Measurements from ENCODE around the gene HSD11B1.

The HSD11B1 gene

DNA sequence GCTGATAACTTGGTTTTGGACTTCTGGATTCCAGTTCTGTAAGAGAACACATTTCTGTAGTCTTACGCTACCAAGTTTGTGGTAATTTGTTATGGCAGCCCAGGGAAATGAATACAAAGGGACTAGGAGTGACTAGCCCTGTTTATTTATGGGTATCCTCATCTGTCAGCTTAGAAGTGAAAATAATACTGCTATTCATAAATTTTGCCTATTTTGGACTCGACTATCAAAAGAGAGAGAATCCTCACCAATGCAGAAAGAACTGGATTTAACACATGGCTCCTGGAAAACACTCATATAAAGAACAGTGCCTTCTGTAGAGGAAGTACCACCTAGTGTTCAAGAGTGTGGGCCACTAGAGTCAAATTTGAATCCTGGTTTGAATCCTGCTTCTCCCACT is 22.6 kb downstream of the HSD11B1 start:
- Histone ChIP-seq H3K4me2 (no peak overlapping the region), H3K4me3 (no peak overlapping the region), H3K27ac (no peak overlapping the region), H3K9ac (no peak overlapping the region), H3K4me1 (peaks cover 0 to 23% (median 0%) of the 10 kb centered on the region in 10 experiments; a peak in 5 of 20 replicates), H3K36me3 (no peaks in the 10 kb centered on the region), H3K27me3 (0 out of 22 replicates have a peak, but pooled peaks cover 0 to 3% (median 0%) of the 10 kb centered on the region in 11 experiments), H4K20me1 (no peaks in the 10 kb centered on the region), H3K9me3 (replicated peaks in 1 of 11) (peaks cover 0 to 13% (median 0%) of the 10 kb centered on the region in 11 experiments; a peak in 4 of 22 replicates)
- no peak for TF ChIP-seq Cebpa-rat (IDR thresholded peaks at IDR 0.05)

DNA sequence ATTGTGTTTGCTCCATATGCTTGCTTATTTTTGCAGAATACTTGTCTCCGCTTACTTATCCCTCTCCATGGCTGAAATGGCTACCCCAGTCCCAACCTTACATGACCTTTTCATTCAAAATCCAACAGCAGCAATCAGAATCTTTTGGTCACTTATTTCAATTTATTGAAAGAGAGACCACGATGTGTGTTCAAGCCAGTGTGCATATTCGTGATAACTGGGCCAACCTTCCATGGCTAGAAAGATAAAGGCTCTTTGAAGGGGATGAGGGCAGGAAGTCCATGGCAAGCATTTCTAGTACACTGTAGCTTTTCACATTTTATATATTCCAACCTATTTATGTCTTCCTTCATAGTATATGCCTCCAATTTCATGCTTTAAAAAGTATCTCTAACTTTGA is 23.1 kb downstream of the HSD11B1 start:
- Histone ChIP-seq H3K4me2 (no peak overlapping the region), H3K9ac (no peak overlapping the region), H3K9me3 (replicated peaks in 1 of 11) (peaks cover 0 to 13% (median 0%) of the 10 kb centered on the region in 11 experiments; a peak in 4 of 22 replicates), H3K27ac (no peak overlapping the region), H3K4me3 (no peak overlapping the region), H3K4me1 (peaks cover 0 to 28% (median under 1%) of the 10 kb centered on the region in 10 experiments; a peak in 9 of 20 replicates), H3K36me3 (no peaks in the 10 kb centered on the region), H3K27me3 (0 out of 22 replicates have a peak, but pooled peaks cover 0 to 3% (median 0%) of the 10 kb centered on the region in 11 experiments), H4K20me1 (no peaks in the 10 kb centered on the region)
- no peak for TF ChIP-seq Cebpa-rat (IDR thresholded peaks at IDR 0.05)

DNA sequence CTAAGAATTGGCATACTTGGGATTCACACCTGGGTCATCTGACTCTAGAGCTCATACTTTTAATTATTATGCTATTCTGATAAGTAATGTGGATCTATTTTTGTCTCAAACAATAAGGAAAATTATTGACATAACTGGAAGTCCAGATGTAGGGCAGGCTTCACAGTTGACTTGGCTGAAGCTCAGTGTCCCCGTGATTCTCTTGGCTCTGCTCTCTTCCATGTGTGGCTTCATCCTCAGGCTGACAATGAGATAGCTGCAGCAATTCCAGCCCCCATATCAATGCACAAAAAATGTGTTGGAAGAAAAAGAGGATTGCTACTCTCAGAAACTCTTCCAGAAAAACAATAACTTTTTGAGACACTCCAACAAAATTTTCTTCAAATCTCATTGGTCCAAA is 23.8 kb downstream of the HSD11B1 start:
- Histone ChIP-seq H3K9ac (no peak overlapping the region), H3K27ac (no peak overlapping the region), H4K20me1 (no peaks in the 10 kb centered on the region), H3K36me3 (no peaks in the 10 kb centered on the region), H3K9me3 (replicated peaks in 1 of 11) (peaks cover 0 to 13% (median 0%) of the 10 kb centered on the region in 11 experiments; a peak in 4 of 22 replicates), H3K4me1 (peaks cover 0 to 34% (median 6%) of the 10 kb centered on the region in 10 experiments; a peak in 13 of 20 replicates), H3K27me3 (0 out of 22 replicates have a peak, but pooled peaks cover 0 to 3% (median 0%) of the 10 kb centered on the region in 11 experiments), H3K4me3 (no peak overlapping the region), H3K4me2 (no peak overlapping the region)
- no peak for TF ChIP-seq Cebpa-rat (IDR thresholded peaks at IDR 0.05)

DNA sequence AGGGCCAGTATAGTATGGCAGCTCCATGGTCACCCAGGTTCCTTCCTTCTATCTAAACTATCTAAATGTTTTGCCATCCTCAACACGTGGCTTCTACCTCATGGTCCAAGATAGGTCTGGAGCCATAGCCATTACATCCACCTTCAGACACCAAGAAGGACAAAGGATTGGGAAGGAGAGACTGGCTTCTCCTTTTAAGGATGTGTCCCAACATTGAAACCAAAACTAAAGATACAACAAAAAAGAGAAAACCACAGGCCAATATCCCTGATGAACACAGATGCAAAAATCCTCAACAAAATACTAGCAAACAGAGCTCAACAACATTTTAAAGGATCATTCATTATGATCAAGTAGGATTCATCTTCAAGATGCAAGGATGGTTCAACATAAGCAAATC is 24.8 kb downstream of the HSD11B1 start:
- TF ChIP-seq Cebpa-rat (IDR thresholded peaks at IDR 0.05), result no peak
- Histone ChIP-seq H3K9ac (no peak overlapping the region), H3K4me1 (peaks cover 4 to 43% (median 16%) of the 10 kb centered on the region in 10 experiments; a peak in 17 of 20 replicates), H4K20me1 (no peaks in the 10 kb centered on the region), H3K4me2 (peak overlapping the region in 3 of 11 experiments; percentile 6 to 25 (median 23); a peak in 5 of 22 replicates), H3K36me3 (no peaks in the 10 kb centered on the region), H3K27me3 (0 out of 22 replicates have a peak, but pooled peaks cover 0 to 3% (median 0%) of the 10 kb centered on the region in 11 experiments), H3K9me3 (replicated peaks in 1 of 11) (peaks cover 0 to 13% (median 0%) of the 10 kb centered on the region in 11 experiments; a peak in 4 of 22 replicates), H3K27ac (no peak overlapping the region), H3K4me3 (no peak overlapping the region)

DNA sequence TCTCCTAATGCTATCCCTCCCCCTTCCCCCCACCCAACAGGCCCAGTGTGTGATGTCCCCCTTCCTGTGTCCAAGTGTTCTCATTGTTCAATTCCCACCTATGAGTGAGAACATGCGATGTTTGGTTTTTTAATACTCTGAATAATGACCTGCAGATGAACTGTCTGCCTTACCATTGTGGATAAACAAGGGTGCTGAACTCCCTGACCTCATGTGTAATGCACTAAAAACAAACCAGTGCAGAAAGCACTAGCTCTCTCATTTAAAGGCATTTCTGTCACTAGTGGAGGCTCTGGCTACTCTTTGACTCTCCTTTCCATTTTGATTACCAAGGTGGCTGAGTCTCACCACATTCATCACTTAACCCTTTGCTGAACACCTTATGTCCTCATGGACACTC is 28.1 kb downstream of the HSD11B1 start:
- peak overlapping the region in 6 of 11 experiments; percentile 31 to 92 (median 71); a peak in 10 of 22 replicates for H3K4me2 ChIP-seq
- no peaks in the 10 kb centered on the region for H4K20me1 ChIP-seq
- no peaks in the 10 kb centered on the region; a peak in 1 of 22 replicates for H3K36me3 ChIP-seq
- peaks cover 5 to 76% (median 17%) of the 10 kb centered on the region in 10 experiments; a peak in 17 of 20 replicates for H3K4me1 ChIP-seq
- H3K9me3 ChIP-seq (replicated peaks in 1 of 11), result peaks cover 0 to 13% (median 0%) of the 10 kb centered on the region in 11 experiments; a peak in 4 of 22 replicates
- no peak overlapping the region for H3K9ac ChIP-seq
- H3K27me3 ChIP-seq, result 0 out of 22 replicates have a peak, but pooled peaks cover 0 to 1% (median 0%) of the 10 kb centered on the region in 11 experiments
- TF ChIP-seq Cebpa-rat (IDR thresholded peaks at IDR 0.05), result no peak
- H3K4me3 ChIP-seq, result no peak overlapping the region
- H3K27ac ChIP-seq, result peak overlapping the region in 3 of 11 experiments; percentile 13 to 66 (median 60); a peak in 5 of 22 replicates

DNA sequence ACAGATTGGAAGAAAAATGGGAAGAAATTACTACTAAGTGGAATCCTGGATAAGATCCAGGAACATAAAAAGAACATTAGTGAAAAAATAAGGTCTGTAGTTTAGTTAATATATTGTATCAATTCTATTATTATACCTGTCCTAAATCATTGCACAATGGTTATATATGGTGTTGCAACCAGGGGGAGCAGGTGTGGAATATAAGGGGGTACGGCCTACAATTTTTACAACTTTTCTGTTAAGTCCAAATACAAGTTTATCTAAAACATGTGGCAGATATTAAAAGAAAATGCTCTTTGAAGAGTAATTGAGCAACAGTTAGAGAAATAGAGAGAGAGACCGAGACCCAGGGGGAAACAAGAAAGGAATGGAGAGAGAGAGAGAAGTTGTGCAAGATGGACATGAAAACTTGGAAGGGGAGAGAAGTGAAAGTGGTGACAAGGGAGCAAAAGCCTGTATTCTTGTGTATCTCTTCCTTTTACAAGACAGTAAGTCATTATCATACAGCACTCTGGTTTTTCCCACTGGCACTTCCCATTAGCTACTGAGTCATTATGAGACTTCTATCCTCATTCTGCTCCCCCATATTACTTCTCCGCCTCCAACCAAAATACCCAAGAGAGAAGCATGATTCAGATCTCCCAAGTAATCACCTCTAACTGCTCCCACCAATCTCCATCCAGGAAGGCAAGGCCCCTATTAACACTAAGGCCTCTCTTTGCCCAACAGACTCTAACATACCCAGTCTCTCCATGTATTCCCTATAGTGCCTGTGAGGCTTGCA is 29.0 kb downstream of the HSD11B1 start:
- H3K9ac ChIP-seq, result no peak overlapping the region
- peak overlapping the region in 5 of 11 experiments; percentile 13 to 66 (median 45); a peak in 8 of 22 replicates for H3K27ac ChIP-seq
- TF ChIP-seq Cebpa-rat (IDR thresholded peaks at IDR 0.05), result peak in 7 of 11 experiments; percentile 24 to 85 (median 63); a peak in 9 of 22 replicates
- H3K4me2 ChIP-seq, result peak overlapping the region in 8 of 11 experiments; percentile 20 to 92 (median 58); a peak in 17 of 22 replicates
- peaks cover 0 to 13% (median 0%) of the 10 kb centered on the region in 11 experiments; a peak in 4 of 22 replicates for H3K9me3 ChIP-seq (replicated peaks in 1 of 11)
- H3K4me3 ChIP-seq, result no peak overlapping the region
- H4K20me1 ChIP-seq, result no peaks in the 10 kb centered on the region
- H3K27me3 ChIP-seq, result no peaks in the 10 kb centered on the region
- no peaks in the 10 kb centered on the region; a peak in 1 of 22 replicates for H3K36me3 ChIP-seq
- peaks cover 5 to 82% (median 17%) of the 10 kb centered on the region in 10 experiments; a peak in 17 of 20 replicates for H3K4me1 ChIP-seq

DNA sequence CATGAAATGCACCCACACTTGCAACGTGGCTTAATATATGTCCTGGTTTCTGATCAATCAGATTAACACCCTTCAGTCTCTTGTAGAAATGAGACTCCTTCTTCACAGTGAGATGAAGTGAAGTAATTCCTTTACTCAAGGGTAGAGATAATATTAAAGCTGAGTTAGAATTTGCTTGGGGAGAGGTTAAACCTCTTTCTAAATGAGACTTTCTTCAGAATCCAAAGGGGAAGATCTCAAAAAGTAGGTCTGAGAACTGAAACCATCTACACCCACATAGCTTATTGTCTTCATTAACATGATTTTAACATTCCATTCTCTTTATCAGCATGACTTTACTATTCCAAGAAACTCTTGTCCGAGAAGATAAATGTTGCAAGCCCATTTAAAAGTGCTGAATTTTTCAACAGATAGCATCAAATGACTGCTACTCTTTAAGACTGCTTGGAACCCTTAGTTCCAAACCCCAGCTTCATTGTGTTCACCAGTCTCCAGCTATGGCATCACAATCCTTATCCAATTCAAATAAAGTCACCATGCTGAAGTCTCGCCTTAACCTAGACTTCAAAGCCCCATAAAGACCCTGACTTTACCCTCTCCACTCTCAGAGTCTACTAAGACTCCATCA is 32.0 kb downstream of the HSD11B1 start:
- Histone ChIP-seq H3K9me3 (replicated peaks in 1 of 11) (no peaks in the 10 kb centered on the region), H3K36me3 (no peaks in the 10 kb centered on the region; a peak in 1 of 22 replicates), H3K4me2 (peak overlapping the region in 3 of 11 experiments; percentile 81 to 92 (median 84); a peak in 6 of 22 replicates), H4K20me1 (no peaks in the 10 kb centered on the region), H3K9ac (peak overlapping the region in 1 of 11 experiments; percentile 7; a peak in 1 of 22 replicates), H3K4me1 (peaks cover 5 to 79% (median 17%) of the 10 kb centered on the region in 10 experiments; a peak in 17 of 20 replicates), H3K4me3 (no peak overlapping the region), H3K27ac (peak overlapping the region in 2 of 11 experiments; percentile 10 to 47; a peak in 1 of 22 replicates), H3K27me3 (no peaks in the 10 kb centered on the region)
- TF ChIP-seq Cebpa-rat (IDR thresholded peaks at IDR 0.05), result no peak

DNA sequence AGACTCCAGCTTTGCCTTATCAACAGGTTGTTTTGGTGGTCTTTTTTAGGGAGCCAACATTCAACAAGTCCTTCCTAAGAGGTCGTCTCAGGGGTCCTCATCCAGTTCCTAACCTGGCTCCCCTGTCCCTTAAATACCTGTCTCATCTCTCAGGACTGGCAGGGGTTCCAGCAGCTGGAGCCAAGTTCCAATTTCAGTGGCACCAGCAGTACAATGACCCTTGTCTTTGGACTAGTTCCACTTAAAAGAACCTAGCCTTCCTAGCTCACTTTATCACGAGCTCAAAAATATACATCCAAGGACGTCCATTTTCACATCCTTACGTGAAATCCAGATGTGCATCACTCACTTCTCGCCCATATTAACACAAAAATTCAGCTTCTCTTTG is 32.5 kb downstream of the HSD11B1 start:
- TF ChIP-seq Cebpa-rat (IDR thresholded peaks at IDR 0.05), result no peak
- H3K27me3 ChIP-seq, result no peaks in the 10 kb centered on the region
- H3K9me3 ChIP-seq (replicated peaks in 1 of 11), result no peaks in the 10 kb centered on the region

More for the DNA sequence above, 32.5 kb downstream of the HSD11B1 start:
- H3K27ac ChIP-seq, result peak overlapping the region in 2 of 11 experiments; percentile 10 to 47; a peak in 1 of 22 replicates
- peaks cover 5 to 81% (median 17%) of the 10 kb centered on the region in 10 experiments; a peak in 17 of 20 replicates for H3K4me1 ChIP-seq
- H3K9ac ChIP-seq, result no peak overlapping the region
- no peaks in the 10 kb centered on the region; a peak in 1 of 22 replicates for H3K36me3 ChIP-seq
- peak overlapping the region in 3 of 11 experiments; percentile 81 to 92 (median 84); a peak in 5 of 22 replicates for H3K4me2 ChIP-seq
- no peaks in the 10 kb centered on the region for H4K20me1 ChIP-seq
- no peak overlapping the region for H3K4me3 ChIP-seq

Data from BLaER1 treated with 17β-estradiol and CSF1 and Interleukin-3, amounts not matched to agents 10 nM and 100 nM (cell line).